HG03159 (cell line): ENCODE results near the gene PAPPA.

Source experiments
- ATAC-seq: cut with Tn5 transposase; IDR thresholded peaks from one replicate; pipeline ENCODE4 v1.9.1; 2021; ENCODE audit warnings: mild to moderate bottlenecking, moderate library complexity; ENCODE audit not compliant: unreplicated experiment

PAPPA gene

DNA sequence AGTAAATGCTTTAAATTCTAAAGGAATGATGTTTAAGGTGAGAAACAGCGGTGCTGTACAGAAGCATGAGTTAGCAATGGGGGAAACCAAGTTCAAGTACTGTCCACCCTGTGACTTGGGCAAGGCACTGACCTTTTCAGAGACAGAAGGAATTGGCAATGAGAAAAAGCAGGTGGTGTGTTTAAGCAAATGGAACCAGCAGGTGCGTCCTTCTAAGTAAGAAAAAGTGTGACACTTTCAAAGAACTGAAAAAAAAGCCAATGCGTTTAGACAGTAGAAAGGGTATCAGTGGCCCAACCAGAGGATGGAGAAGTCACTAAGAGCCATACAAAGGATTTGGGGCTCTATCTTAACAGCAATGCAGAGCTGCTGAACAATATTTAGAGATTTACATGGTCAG, 250.6 kb downstream of the PAPPA start:
- no peak for ATAC-seq

DNA sequence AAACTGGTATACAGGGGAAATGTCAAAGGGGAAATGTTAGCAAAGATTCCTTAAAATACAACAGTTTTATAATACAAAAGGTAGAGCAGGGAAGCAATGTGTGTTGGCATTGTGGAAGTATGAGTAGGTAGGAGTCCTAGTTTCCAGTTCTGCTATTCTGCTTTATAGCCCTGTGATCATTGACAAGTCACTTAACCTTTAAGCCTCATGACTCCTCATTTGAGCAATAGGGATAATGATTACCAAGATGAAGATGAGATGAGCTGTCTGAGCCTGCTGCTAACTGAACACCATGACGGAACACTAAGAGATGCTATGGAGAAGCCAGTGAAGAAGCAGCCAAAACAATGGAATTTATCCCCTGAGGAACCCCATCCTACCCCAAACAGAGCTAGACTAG, 251.7 kb downstream of the PAPPA start:
- no peak for ATAC-seq

DNA sequence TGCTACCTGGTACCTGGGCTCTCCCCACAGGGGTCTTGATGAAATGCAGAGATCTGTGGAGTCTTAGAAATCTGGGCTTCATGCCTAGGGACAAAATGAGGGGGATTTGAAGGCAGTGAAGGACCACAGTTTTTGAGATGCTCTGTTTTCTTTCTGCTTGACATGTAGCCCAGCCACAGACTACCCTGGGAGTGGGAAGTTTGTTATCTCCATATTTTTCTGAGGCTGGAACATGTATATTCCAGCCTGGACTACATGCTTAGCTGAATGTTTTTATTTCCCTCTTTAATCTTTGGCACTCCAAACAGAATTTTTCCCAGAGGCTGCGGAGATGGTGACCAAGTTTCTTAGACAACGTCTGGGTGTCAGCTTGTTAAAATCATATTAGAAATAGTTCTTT, 252.9 kb downstream of the PAPPA start:
- ATAC-seq, result no peak

DNA sequence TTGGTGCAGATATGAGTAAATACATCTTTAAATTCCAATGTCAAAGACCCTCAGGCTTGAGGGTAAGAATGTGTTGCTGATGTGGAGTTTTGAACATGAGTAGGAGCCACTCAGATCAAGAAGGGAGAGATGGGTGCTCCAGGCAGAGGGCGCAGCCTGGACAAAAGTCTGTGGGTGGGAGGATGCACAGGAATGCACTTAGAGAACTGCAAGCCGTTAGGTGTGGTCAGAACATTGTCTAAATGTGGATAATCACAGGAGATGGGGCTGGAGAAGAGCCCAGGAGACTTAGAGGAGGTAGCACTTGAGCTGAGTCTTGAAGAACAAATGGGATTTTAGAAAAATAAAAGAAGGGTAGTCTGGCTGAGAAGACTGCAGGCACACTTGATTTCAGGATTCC, 255.5 kb downstream of the PAPPA start:
- ATAC-seq, result no peak

DNA sequence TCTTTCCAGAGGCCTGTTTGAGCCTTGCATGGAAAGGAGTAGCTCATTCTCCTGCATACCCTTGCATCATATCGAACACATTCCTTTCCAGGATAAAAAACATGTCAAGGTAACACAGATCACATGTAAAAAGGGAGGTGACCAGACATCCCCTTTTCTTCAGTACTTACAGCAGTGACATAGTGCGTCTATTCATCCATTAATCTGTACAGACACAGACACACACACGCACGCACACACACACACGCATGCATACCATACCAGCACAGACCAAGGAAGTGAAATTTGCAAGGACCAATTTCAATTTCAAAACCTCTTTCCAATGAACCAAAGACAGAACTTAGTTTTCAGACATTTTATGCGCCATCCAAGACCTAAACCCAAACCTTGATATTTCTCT, 256.0 kb downstream of the PAPPA start:
- ATAC-seq, result no peak

DNA sequence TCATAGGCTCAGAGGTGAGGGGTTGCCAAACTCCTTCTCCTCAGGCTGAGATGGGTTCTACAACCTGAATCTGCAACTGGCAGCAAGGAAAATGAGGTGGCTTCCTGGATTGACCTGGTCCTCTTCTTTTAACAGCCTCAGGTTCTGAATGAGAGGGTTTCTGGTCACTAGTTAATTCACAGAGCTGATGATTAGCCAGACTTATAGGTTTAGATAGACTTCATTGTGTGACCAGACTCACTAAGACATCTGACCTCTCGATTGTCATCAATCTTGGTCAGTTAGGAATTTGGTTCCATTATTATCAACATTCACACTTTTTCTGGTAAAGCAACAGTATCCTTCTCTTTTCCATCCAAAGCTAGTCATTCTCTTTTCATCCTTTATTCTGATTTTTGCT, 257.9 kb downstream of the PAPPA start:
- ATAC-seq, result no peak

DNA sequence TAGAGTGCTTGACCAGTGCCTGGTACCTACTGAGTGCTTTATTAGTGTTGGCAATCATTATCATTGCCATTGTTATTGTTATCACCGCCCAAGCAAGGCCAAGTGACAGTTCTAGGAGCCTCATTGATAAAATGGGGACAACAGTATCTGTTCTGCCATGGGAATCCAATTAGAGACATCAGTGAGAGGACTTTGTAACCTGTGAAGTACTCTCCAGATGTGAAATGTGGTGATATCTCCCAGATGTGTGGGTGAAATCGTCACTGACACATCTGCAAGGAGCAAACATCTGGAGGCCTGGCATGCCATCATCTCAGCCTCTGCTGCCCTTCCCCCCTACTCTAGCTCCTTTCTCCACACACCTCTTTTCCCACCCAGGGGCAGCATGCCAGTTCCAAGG, 260.8 kb downstream of the PAPPA start:
- ATAC-seq, result no peak

DNA sequence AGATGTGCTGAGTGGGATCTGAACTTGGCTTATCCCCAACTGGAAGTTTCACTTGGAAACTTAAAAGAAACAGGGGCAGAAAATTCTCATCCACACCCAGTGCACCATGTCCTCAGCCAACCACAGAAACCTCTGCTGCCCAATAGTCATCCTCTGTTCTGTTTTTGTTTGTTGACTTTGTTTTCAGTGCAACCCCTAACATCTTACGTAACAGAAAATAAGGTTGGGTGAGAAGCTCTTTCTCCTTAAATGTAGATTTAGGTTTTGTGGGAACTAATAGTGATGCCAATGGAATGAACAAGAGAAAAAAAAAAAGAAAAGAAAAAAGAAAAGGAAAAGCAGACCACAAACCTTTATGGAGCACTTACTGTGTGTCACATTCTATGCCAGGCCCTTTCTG, 262.8 kb downstream of the PAPPA start:
- ATAC-seq, result no peak

DNA sequence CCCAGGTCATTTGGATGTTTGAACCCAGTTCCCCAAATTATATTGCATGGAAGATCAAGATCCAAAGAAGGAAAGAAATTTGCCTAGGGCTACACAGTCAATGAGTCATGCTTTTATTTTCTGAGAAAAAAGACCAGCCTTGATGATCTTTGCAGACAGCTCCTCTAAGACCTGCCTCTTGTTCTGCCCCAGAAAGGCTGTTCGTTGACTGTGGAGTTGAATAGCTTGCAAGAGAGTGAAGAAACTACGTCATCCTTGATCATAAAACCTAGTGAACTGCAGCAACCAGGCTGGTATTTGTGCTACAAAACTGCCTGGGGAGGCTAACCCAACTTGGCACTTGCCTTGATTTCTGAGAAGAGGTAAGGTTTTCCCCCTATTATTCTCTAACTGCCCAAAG, 263.9 kb downstream of the PAPPA start:
- ATAC-seq, result no peak

DNA sequence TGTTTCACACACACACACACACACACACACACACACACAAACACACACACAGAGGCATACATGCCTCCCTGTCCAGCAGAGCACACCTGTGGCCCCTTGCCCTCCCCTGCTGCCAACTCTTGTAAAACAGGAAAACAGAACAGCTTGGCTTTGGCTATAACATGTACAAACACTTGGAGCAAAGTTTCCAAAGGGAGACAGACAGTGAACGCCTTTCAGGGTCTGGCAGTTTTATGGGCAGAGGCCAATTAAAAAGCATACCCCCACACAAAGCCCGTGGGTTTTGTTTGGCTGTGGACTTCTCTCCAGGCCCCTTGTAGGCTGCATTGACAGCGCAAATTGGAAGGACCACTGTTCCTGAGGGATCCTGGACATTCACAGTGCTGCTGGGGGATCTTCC, 265.6 kb downstream of the PAPPA start:
- ATAC-seq, result no peak

DNA sequence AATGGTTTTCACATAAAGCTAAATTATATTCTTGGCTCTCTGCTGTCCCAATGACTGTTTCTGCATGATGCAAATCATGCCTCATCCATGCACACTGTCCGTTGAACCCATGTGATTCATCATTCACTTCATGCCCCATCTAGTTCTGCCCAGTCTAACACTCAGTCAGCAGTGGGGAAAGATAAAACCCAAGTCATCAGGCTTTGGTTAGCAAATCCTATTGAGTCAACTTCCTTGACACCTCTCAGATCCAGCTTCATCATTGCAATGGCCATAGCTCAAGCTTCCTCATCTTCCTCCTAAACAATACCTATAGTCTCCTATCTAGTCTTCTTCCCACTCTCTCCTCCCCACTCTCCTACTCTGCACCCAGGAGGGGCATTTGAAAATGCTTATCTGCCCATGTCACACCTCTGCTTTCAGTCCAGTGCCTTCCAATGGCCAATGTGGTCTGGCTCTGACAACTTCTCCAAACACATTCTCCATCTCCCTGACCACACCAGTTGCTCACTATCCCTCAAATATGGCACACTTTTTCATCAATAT, 267.5 kb downstream of the PAPPA start:
- no peak for ATAC-seq

DNA sequence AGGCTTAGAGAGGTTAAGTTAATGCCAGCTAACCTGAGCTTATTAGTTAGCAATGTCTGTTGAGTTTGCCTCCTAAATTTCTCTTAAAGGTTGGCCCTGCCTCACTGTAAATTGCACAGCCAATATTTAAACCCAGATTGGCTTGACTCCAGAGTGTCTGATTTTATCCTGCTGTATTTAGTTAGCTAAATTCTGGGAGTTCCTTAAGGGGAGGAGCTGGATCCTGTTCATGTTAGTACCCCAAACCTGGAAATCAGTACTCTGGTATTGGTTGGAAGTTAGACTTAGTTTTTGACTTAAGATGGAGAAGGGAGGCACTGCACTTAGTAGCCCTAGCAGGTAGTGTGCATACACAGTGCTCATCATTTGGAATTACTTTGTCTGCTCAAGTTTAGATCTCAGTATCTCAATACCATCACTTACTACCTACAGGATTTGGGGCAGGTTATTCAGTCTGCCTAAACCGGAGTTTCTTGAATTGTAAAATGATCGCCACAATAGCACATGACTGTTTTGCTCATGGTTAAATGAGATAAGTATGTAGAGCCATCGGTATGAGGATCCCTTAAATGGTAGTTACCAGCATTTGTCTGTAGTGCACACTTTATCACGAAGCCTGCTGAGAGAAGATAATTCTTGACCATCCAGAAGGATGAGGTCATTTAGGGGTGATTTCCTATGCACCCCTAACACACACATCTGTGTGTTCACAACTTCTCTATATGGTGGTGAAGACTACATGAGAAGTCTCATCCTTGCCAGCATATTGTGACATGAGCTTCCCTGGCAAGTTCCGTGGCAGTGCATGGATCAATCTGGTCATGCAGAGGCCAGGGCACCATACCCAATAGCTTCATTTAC, 268.8 kb downstream of the PAPPA start:
- no peak for ATAC-seq

DNA sequence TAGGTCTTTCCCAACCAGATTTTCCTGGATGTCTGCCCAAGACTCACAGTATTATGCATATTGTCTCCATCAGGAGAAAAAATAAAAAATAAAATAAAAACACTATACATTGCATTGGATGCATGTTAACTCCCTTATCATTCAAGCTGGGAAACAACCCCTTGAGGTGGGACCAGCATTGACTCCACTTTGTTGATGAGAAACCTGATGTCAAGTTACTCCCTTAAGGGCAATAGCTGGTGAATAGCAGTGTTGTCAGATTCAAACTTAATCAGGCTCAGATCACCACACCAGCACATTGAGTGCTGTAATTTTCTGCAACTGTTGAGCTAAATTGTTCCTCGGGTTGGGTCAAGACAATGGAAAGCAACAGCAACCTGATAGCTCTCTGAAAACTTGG, 269.6 kb downstream of the PAPPA start:
- ATAC-seq, result no peak

DNA sequence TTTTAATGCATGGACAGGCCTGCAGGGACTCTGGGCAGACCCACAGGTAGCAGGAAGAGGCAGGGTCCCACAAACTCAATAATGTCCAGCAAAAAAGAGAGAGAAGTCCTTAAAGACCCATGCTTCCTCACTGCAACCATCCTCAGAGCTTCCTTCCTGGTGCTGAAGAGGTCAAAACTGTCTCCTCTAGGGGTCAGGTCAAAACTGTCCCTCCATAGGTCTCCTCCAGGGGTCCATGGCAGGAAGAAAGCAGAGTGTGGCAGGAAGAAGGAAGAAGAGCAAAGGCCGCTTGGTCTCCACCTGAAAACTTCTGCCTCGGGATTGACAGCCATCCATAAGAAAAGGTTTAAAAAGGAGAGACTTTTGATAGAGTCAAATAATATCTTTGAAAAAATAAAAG, 271.7 kb downstream of the PAPPA start:
- no peak for ATAC-seq

DNA sequence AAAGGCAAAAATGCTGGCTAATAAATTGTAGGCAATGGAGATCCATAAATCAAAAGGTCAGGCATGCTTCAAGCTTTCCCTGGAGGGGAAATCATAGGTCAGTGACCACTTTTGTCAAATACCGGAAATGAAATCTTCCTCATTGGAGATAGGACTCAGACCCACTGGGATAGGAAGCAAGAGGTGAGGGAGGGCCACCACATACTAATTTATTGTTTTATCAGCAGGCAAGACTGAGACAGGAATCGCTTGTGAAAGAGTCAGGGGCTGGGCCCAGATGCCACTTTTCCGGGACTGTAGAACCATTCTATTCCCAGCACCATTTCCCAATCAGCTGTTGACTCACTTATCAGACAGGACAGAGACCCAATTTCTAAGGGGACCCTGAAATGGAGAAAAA, 277.3 kb downstream of the PAPPA start:
- no peak for ATAC-seq

DNA sequence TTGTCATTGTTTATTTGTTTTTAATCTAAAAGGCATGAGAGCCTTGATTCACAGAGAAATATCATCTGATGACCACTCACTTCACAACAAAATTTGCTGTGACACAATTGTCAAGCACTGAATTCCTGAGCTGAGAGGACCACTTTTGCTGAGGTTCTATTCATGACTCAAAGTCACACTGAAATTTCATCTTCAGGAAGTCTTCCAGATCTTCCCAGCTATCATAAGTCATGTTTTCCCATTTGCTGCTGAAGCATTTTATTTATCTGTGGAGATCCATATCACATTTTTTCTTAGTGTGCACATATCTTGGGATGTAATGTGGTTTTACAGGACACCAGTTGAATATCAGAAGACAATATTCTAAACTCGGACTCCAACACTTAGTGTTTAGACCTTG, 278.5 kb downstream of the PAPPA start:
- no peak for ATAC-seq

DNA sequence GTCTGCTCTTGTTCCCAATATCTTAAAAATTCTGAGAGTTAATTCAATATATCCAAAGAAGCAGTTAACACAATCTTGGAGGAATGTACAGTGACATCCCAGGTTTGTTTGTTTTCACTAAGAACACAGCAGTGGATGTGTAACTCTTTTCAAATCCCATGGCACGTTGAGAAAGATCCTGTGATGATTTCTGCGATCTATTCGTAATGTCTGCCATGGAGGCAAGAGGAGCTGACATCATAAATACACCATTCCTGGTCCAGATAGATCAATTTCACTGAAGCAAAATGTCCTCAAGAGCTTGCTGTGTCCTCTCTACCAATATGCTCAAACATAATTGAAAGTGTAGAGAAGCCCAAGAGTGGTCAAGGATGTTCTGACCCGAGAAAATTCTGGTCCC, 280.7 kb downstream of the PAPPA start:
- no peak for ATAC-seq

DNA sequence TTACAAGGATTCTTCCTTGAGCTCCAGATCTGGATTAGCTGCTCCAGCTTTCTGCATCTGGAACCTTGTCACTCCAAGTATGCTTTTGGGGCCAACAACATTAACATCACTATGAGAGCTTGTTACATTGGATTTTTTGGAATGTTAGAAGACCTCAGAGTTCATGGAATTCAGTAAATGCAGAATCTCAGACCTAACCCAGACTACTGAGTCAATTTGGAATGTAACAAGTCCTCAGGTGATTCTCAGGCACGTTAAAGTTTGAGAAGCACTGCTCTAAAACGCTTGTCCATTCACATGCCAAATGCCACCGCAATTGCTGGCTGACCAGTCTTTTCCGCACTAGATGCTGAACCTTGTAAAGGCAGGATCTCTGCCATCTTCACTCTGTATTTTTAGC, 282.1 kb downstream of the PAPPA start:
- ATAC-seq, result no peak

DNA sequence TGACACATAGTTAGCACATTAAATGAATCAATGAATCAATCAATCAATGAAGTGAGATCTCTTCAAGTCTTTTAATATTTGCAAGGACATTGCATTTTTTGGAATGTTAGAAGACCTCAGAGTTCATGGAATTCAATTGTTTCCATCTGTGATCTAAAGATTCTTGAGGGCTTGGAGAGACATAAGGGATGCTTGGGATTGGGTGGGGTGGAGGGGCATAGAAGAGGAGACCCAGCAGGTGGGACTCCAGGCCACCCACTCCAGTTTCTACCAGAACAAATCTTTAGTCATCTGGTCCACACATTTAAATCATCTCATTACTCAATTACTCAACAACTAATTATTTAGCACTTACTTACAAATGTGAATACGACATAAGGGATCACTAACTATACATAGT, 282.5 kb downstream of the PAPPA start:
- ATAC-seq, result no peak

DNA sequence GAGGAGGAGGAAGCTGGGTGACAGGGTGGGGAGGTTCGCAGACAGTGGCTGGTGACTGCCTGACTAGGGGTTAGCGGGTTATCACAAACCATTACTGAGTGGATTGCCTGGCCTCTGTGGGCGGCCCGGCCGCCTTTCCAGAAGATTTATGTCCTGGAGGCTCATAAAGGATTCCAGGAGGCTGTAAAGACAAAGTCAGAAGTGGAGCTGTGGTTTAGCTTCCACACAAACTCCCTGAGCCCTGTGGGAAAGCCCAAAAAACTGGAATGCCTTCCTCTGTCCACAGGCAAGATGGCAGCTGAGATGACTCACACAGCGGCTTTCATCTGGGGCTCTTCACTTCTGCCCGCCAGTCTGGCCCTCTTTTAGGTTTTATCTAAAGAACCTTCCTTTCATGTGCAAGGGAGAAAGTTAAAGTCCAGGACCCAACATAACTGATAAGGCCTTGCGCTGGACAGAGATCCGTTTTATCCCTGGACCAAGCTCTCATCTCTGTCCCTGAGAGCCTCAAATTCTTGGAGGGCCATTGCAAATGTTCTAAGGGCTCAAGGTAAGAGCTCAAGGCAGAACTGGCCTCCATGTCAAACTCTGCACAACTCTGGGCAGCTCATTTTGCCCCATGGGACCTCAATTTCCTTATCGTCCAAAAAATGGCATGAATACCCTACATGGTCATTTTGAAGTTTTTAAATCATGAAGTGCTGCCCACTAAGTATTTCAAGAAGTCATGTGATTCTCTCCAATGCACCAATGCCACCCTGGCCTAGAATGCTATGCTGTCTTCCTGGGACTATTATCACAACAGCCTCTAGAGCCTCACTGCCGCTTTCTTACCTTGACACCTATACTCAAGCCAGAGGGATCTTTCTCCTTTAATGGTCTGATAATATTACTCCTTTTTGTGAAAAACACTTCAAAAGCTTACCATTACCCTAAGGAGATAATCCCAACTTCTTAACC, 284.1 kb downstream of the PAPPA start:
- ATAC-seq, result no peak

DNA sequence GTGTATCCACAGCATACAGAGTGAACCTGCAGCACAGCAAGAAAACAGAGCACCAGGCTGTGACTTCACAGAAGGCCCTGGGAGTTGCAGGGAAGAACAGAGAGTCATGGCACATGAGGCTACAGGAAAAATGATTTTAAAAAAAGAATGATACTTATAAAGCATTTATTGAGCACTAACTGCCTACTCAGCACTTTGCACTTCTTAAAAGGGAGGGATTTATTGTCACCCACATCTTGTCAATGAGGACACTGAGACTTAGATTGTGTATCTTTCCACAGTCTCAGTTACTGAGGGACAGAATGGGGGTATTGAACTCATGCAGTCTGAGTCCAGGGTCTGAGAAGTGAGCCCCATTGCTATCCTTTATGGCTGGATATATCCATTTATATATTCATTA, 288.9 kb downstream of the PAPPA start:
- no peak for ATAC-seq

DNA sequence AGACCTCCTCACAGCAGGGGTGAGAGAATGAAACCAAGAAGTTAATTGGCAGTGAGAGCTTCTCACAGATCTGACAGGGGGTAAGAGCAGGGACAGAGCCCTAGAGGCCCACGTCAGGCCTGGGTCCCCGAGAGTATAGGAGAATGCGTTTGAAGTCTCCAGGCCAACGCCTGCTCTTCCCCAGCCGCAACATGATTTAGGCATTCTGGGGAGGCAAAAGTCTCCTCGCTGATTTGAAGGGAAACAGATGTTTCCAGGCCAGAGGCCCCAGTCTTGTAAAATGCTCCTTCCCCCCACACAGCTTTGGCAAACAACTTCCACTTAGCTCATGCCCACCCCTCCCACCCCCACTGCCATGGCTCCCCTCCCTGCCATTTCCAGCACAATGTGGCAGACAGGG, 294.3 kb downstream of the PAPPA start:
- ATAC-seq, result no peak
